Mammary epithelial cell (primary cell): ENCODE data around the gene AP2A2.

Experiments used
- CTCF ChIP-seq, 2 donors: IDR thresholded peaks in 1 of 2; conservative IDR thresholded peaks in 1 of 2; 2 replicates each; pipeline ENCODE4 v1.5.1; 2011 to 2012; ENCODE audit warnings: inconsistent platforms in 2 of 2, low read length in 2 of 2, mild to moderate bottlenecking in 2 of 2, control low read depth in 1 of 2, low read depth in 1 of 2; ENCODE audit not compliant: insufficient read depth in 1 of 2; ENCODE audit errors: extremely low read depth in 1 of 2
- EZH2 ChIP-seq: IDR thresholded peaks from 2 replicates; pipeline ENCODE4 v1.6.1; 2012; ENCODE audit warnings: low read length, inconsistent platforms, borderline replicate concordance

GRCh38 chr11:940496-941135, 14.9 kb downstream of the AP2A2 start:
- TF ChIP-seq CTCF (conservative IDR thresholded peaks at IDR 0.05 in 1 of 2, IDR thresholded peaks at IDR 0.05 in 1 of 2; ENCODE audit: extremely low read depth in 1 of 2, insufficient read depth in 1 of 2, low read depth in 1 of 2, low read length in 2 of 2) (no peak), EZH2 (no peak)
